HepG2 (cell line): Measurements from ENCODE around the gene MIS18BP1. TPM values are rescaled to one million over a fixed set of nuclear protein-coding genes. Genes with fewer than 3 reads are reported as not detected.
A peak's percentile ranks its signal among the peaks of the same experiment; 100 is the strongest.

Experiments used
- NFE2 ChIP-seq: sonication (generic); formaldehyde crosslinking; IDR thresholded peaks from 2 replicates; pipeline ENCODE4 v1.4.0; 2020; ENCODE audit warnings: missing genetic modification reagents
- PITX1 ChIP-seq: sonication (generic); formaldehyde crosslinking; IDR thresholded peaks from 2 replicates; pipeline ENCODE4 v1.5.1; 2020; ENCODE audit warnings: mild to moderate bottlenecking, missing genetic modification reagents
- PRMT3 ChIP-seq: sonication (generic); formaldehyde crosslinking; IDR thresholded peaks from 2 replicates; pipeline ENCODE4 v1.8.1; 2022; ENCODE audit warnings: low read depth, mild to moderate bottlenecking, moderate library complexity, missing genetic modification reagents, borderline replicate concordance
- SMAD9 ChIP-seq: sonication (generic); formaldehyde crosslinking; IDR thresholded peaks from 2 replicates; pipeline ENCODE4 v1.5.1; 2020; ENCODE audit warnings: mild to moderate bottlenecking, missing genetic modification reagents
- ZIK1 ChIP-seq: sonication (generic); formaldehyde crosslinking; IDR thresholded peaks from 2 replicates; pipeline ENCODE4 v1.5.0; 2020; ENCODE audit warnings: mild to moderate bottlenecking, low read depth, missing genetic modification reagents, borderline replicate concordance
- ZNF225 ChIP-seq: sonication (generic); formaldehyde crosslinking; IDR thresholded peaks from 2 replicates; pipeline ENCODE4 v1.4.0; 2020; ENCODE audit warnings: mild to moderate bottlenecking, missing genetic modification reagents
- ZNF296 ChIP-seq: sonication (generic); formaldehyde crosslinking; conservative IDR thresholded peaks from 2 replicates; pipeline ENCODE4 v1.5.0; 2020; ENCODE audit warnings: mild to moderate bottlenecking, missing genetic modification reagents
- ZNF484 ChIP-seq: sonication (generic); formaldehyde crosslinking; IDR thresholded peaks from 2 replicates; pipeline ENCODE4 v1.5.1; 2020; ENCODE audit warnings: mild to moderate bottlenecking, low read depth, missing genetic modification reagents, borderline replicate concordance
- ZNF543 ChIP-seq: sonication (generic); formaldehyde crosslinking; IDR thresholded peaks from 2 replicates; pipeline ENCODE4 v1.4.0; 2020; ENCODE audit warnings: mild to moderate bottlenecking, missing genetic modification reagents
- ZNF724P ChIP-seq: sonication (generic); formaldehyde crosslinking; IDR thresholded peaks from 2 replicates; pipeline ENCODE4 v1.8.0; 2022; ENCODE audit warnings: missing genetic modification reagents, borderline replicate concordance
- polyA plus RNA-seq, 8 experiments: library from polyadenylated mRNA; depleted of rRNA in 3 of 8; stranded (reverse) in 7 of 8; unstranded in 1 of 8; fragments of >200 nt; fragmentation: Illumina TruSeq in 4 of 8; extraction: Trizol in 4 of 8; gene quantifications; 2 replicates each; pipeline versions ENCODE4 v1.2.1 to v1.2.3, GENCODE V29; 2011 to 2016; ENCODE audit warnings: low read depth in 4 of 8, missing spikeins in 1 of 8, mixed read lengths in 1 of 8; ENCODE audit not compliant: insufficient read depth in 1 of 8
- total RNA-seq, 5 experiments: library from RNA; depleted of rRNA; stranded (reverse); fragments of >200 nt; fragmentation: Illumina TruSeq; extraction: Trizol; gene quantifications; 2 replicates each; pipeline ENCODE4 v1.2.3, GENCODE V29; 2016; ENCODE audit warnings: low read depth in 1 of 5
- TF ChIP-seq, protein P1 (sequence below): sonication (generic); formaldehyde crosslinking; IDR thresholded peaks from 2 replicates; pipeline ENCODE4 v1.4.0; 2020; ENCODE audit warnings: mild to moderate bottlenecking, missing genetic modification reagents
- TF ChIP-seq, protein P2 (sequence below): conservative IDR thresholded peaks from 2 replicates; pipeline ENCODE4 v1.6.1; 2018; ENCODE audit warnings: missing genetic modification reagents
- TF ChIP-seq, protein P3 (sequence below): sonication (generic); formaldehyde crosslinking; IDR thresholded peaks from 2 replicates; pipeline ENCODE4 v1.5.1; 2020; ENCODE audit warnings: missing genetic modification reagents, mild to moderate bottlenecking, borderline replicate concordance
- TF ChIP-seq, protein P4 (sequence below): sonication (generic); formaldehyde crosslinking; IDR thresholded peaks from 2 replicates; pipeline ENCODE4 v1.8.1; 2023; ENCODE audit warnings: mild to moderate bottlenecking, missing genetic modification reagents
- TF ChIP-seq, protein P5 (sequence below): sonication (generic); formaldehyde crosslinking; IDR thresholded peaks from 2 replicates; pipeline ENCODE4 v1.9.0; 2021; ENCODE audit warnings: missing genetic modification reagents, borderline replicate concordance
- TF ChIP-seq, protein P6 (sequence below): sonication (generic); formaldehyde crosslinking; IDR thresholded peaks from 2 replicates; pipeline ENCODE4 v1.4.0; 2020; ENCODE audit warnings: missing genetic modification reagents
- TF ChIP-seq, protein P7 (sequence below): sonication (generic); formaldehyde crosslinking; IDR thresholded peaks from 2 replicates; pipeline ENCODE4 v1.8.0; 2022; ENCODE audit warnings: mild to moderate bottlenecking, missing genetic modification reagents, moderate library complexity

MIS18BP1 gene
- total and polyA plus RNA-seq, 2 of the 13 experiments (the other 11 are each of a cell fraction or from before 2014, with no cell fraction given) = 9.5 to 36.4 TPM

DNA sequence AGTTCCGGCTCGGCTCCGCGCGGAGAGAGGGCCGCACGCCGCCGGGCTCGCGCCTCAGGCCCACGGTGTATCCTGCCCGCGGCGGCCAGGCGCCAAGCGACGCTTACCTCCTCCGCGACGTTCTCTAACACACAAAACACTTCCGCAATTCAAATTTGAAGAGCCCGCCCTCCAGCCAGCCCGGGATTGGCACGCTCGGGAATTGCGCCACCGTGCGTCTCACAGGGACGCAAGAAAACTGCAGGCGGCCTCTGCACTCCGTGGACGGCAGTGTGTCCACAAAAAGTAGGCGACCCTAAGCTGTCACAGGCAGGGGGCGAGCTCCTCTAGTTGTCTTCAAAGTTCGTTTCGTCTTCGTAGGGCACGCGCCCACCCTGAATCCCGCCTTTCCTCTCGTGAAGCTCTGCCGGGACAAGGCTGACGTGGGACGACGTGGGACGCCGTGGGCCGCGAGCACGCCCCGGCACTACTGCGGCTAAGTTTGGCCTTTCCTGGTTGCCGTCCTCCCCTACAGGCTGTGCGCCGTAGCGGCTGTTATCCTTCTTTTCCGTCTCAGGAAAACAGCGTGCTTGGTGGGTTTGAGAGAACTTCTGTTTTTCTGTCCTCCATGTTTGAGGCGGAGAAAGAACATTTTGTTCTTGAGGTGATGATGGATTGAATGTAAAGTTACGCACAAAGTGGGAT, at the start of gene MIS18BP1 (continued):
- TF ChIP-seq, protein P1, sequence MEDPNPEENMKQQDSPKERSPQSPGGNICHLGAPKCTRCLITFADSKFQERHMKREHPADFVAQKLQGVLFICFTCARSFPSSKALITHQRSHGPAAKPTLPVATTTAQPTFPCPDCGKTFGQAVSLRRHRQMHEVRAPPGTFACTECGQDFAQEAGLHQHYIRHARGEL = no peak
- TF ChIP-seq, protein P2, sequence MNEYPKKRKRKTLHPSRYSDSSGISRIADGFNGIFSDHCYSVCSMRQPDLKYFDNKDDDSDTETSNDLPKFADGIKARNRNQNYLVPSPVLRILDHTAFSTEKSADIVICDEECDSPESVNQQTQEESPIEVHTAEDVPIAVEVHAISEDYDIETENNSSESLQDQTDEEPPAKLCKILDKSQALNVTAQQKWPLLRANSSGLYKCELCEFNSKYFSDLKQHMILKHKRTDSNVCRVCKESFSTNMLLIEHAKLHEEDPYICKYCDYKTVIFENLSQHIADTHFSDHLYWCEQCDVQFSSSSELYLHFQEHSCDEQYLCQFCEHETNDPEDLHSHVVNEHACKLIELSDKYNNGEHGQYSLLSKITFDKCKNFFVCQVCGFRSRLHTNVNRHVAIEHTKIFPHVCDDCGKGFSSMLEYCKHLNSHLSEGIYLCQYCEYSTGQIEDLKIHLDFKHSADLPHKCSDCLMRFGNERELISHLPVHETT (CRISPR knock-in tag) = peak; percentile 60
- peak; percentile 75; the same call in 1 of the 2 replicates for TF ChIP-seq PITX1 (CRISPR knock-in tag)
- peak; percentile 43; the same call in 1 of the 2 replicates for TF ChIP-seq SMAD9 (CRISPR knock-in tag)
- peak; percentile 92 for TF ChIP-seq PRMT3 (CRISPR knock-in tag)
- TF ChIP-seq, protein P3, sequence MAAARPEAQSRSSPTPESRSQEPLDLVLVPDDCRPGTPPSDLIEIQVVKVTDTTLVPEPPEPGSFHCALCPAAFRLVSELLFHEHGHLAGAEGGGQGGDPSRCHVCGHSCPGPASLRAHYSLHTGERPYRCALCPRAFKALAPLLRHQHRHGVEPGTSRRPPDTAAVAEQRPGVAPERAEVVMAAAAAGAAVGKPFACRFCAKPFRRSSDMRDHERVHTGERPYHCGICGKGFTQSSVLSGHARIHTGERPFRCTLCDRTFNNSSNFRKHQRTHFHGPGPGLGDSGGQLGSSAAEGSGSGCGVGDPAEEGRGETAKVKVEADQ (CRISPR knock-in tag) = peak; percentile 71; the same call in 1 of the 2 replicates
- peak; percentile 46; the same call in 1 of the 2 replicates for TF ChIP-seq ZNF724P
- TF ChIP-seq ZNF296 (CRISPR knock-in tag) = no peak; the same call in 1 of the 2 replicates
- TF ChIP-seq NFE2 (CRISPR knock-in tag) = no peak
- TF ChIP-seq, protein P4, sequence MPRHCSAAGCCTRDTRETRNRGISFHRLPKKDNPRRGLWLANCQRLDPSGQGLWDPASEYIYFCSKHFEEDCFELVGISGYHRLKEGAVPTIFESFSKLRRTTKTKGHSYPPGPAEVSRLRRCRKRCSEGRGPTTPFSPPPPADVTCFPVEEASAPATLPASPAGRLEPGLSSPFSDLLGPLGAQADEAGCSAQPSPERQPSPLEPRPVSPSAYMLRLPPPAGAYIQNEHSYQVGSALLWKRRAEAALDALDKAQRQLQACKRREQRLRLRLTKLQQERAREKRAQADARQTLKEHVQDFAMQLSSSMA (CRISPR knock-in tag) = peak; percentile 79; the same call in 1 of the 2 replicates
- no peak for TF ChIP-seq ZNF484 (CRISPR knock-in tag)
- TF ChIP-seq, protein P5, sequence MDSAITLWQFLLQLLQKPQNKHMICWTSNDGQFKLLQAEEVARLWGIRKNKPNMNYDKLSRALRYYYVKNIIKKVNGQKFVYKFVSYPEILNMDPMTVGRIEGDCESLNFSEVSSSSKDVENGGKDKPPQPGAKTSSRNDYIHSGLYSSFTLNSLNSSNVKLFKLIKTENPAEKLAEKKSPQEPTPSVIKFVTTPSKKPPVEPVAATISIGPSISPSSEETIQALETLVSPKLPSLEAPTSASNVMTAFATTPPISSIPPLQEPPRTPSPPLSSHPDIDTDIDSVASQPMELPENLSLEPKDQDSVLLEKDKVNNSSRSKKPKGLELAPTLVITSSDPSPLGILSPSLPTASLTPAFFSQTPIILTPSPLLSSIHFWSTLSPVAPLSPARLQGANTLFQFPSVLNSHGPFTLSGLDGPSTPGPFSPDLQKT (CRISPR knock-in tag) = no peak
- TF ChIP-seq, protein P6, sequence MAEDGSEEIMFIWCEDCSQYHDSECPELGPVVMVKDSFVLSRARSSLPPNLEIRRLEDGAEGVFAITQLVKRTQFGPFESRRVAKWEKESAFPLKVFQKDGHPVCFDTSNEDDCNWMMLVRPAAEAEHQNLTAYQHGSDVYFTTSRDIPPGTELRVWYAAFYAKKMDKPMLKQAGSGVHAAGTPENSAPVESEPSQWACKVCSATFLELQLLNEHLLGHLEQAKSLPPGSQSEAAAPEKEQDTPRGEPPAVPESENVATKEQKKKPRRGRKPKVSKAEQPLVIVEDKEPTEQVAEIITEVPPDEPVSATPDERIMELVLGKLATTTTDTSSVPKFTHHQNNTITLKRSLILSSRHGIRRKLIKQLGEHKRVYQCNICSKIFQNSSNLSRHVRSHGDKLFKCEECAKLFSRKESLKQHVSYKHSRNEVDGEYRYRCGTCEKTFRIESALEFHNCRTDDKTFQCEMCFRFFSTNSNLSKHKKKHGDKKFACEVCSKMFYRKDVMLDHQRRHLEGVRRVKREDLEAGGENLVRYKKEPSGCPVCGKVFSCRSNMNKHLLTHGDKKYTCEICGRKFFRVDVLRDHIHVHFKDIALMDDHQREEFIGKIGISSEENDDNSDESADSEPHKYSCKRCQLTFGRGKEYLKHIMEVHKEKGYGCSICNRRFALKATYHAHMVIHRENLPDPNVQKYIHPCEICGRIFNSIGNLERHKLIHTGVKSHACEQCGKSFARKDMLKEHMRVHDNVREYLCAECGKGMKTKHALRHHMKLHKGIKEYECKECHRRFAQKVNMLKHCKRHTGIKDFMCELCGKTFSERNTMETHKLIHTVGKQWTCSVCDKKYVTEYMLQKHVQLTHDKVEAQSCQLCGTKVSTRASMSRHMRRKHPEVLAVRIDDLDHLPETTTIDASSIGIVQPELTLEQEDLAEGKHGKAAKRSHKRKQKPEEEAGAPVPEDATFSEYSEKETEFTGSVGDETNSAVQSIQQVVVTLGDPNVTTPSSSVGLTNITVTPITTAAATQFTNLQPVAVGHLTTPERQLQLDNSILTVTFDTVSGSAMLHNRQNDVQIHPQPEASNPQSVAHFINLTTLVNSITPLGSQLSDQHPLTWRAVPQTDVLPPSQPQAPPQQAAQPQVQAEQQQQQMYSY (CRISPR knock-in tag) = no peak; the same call in 1 of the 2 replicates
- 0 out of 2 replicates have a peak, but pooled peaks have one; percentile 30 for TF ChIP-seq ZIK1 (CRISPR knock-in tag)
- TF ChIP-seq ZNF543 = peak; percentile 33; the same call in 1 of the 2 replicates
- TF ChIP-seq ZNF225 (CRISPR knock-in tag) = peak; percentile 83; the same call in 1 of the 2 replicates
- TF ChIP-seq, protein P7, sequence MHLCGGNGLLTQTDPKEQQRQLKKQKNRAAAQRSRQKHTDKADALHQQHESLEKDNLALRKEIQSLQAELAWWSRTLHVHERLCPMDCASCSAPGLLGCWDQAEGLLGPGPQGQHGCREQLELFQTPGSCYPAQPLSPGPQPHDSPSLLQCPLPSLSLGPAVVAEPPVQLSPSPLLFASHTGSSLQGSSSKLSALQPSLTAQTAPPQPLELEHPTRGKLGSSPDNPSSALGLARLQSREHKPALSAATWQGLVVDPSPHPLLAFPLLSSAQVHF (CRISPR knock-in tag) = peak; percentile 95
